ENCODE results near the gene TNS1.
"Not testable (repeated sequence)": the region's sequence is repeated elsewhere in the genome, so short reads cannot be mapped to it uniquely, and the experiment has no call there.

Gene TNS1

GRCh38 chr2:217825469-217826235 is 177.1 kb downstream of the TNS1 start:
- no peak for DNase-seq

- no peak for DNase-seq
These were observed 178.6 kb downstream of the TNS1 start for GRCh38 chr2:217824223-217824622.

- DNase-seq = no peak
These were observed 179.2 kb downstream of the TNS1 start for GRCh38 chr2:217823626-217824025.

GRCh38 chr2:217822296-217823252 is 180.2 kb downstream of the TNS1 start:
- DNase-seq = no peak

- DNase-seq = no peak
These were observed 181.2 kb downstream of the TNS1 start for GRCh38 chr2:217821536-217822147.

- no peak for DNase-seq
These were observed 181.9 kb downstream of the TNS1 start for GRCh38 chr2:217820904-217821303.

GRCh38 chr2:217820091-217820819 is 182.5 kb downstream of the TNS1 start:
- DNase-seq = no peak

- DNase-seq = no peak
These were observed 184.4 kb downstream of the TNS1 start for GRCh38 chr2:217818293-217818850.

GRCh38 chr2:217817466-217818292 is 185.1 kb downstream of the TNS1 start:
- DNase-seq = no peak

- DNase-seq = no peak
These were observed 186.4 kb downstream of the TNS1 start for GRCh38 chr2:217816396-217816869.

- no peak for DNase-seq
These were observed 189.0 kb downstream of the TNS1 start for GRCh38 chr2:217813828-217814227.

- no peak for DNase-seq
These were observed 190.6 kb downstream of the TNS1 start for GRCh38 chr2:217812170-217812569.

- DNase-seq = no peak
These were observed 192.5 kb downstream of the TNS1 start for GRCh38 chr2:217810260-217810659.

- DNase-seq = no peak
These were observed 193.1 kb downstream of the TNS1 start for GRCh38 chr2:217809736-217810135.

- not testable (repeated sequence) for DNase-seq
These were observed 193.8 kb downstream of the TNS1 start for GRCh38 chr2:217808967-217809366.

GRCh38 chr2:217808326-217808725 is 194.5 kb downstream of the TNS1 start:
- DNase-seq = no peak

GRCh38 chr2:217807753-217808152 is 195.0 kb downstream of the TNS1 start:
- DNase-seq = no peak

- DNase-seq = no peak
These were observed 195.8 kb downstream of the TNS1 start for GRCh38 chr2:217807025-217807424.

- DNase-seq = no peak
These were observed 196.4 kb downstream of the TNS1 start for GRCh38 chr2:217806482-217806765.

GRCh38 chr2:217805668-217806481 is 196.9 kb downstream of the TNS1 start:
- DNase-seq = no peak

All from activated CD4-positive, alpha-beta T cell treated with anti-CD3 and anti-CD28 coated beads for 48 hours (primary cell).